Right ventricle myocardium inferior (tissue), 1 donor: ENCODE results near the gene SLC28A1. TPM values are rescaled to one million over a fixed set of nuclear protein-coding genes. Genes with fewer than 3 reads are reported as not detected.
A peak's percentile ranks its signal among the peaks of the same experiment; 100 is the strongest.
"Not testable (repeated sequence)": the region's sequence is repeated elsewhere in the genome, so short reads cannot be mapped to it uniquely, and the experiment has no call there.

Experiments used
- ATAC-seq: fragments of 200-7000 bp; cut with Tn5 transposase; one replicate; pipeline ENCODE4 v1.9.1; 2020; ENCODE audit warnings: mild to moderate bottlenecking, moderate library complexity
- DNase-seq: peaks from one replicate; pipeline ENCODE4 v3.0.0; 2021; ENCODE audit errors: missing footprints
- intact Hi-C: fragments of 100-400 bp; cut with DNase I; formaldehyde crosslinking; loops from one replicate; pipeline ENCODE4 v1.11.0; 2022
- total RNA-seq: library from RNA; stranded (reverse); fragmentation: NEBNext Ultra II Directional; extraction: Animal tissue kit (Norgen Biotek cat#: 25700); gene quantifications from one replicate; pipeline ENCODE4 v1.2.1, GENCODE V29; 2021
- donor health status: DM: no; HTN: yes; CAD: no; lungs with severe emphysema.

The SLC28A1 gene
- total RNA-seq, 1 donor from 2014 or later = 0.24 TPM

- intact Hi-C loops = no loop called here
- DNase-seq = no peak
- ATAC-seq = no peak
These were observed 38.1 kb downstream of the SLC28A1 start for GRCh38 chr15:84922530-84922929.

- intact Hi-C loops = no loop called here
- ATAC-seq (no peak), DNase-seq (no peak)
These were observed 39.7 kb downstream of the SLC28A1 start for GRCh38 chr15:84924077-84924731.

- intact Hi-C loops = loop anchor here (5.0 kb wide), 6 partner anchors 63 to 338 kb away; partner anchors contain the start of genes SEC11A and ZSCAN2
- ATAC-seq, DNase-seq: not testable (repeated sequence)
These were observed 40.5 kb downstream of the SLC28A1 start for GRCh38 chr15:84924821-84925569.

GRCh38 chr15:84925906-84926305, 41.4 kb downstream of the SLC28A1 start:
- DNase-seq (no peak), ATAC-seq (no peak)
- intact Hi-C loops = loop anchor here (2.0 to 5.0 kb wide), 7 partner anchors 64 to 339 kb away; partner anchors contain the start of genes SEC11A, ZNF592 and ZSCAN2

- intact Hi-C loops = loop anchor here (2.0 to 5.0 kb wide), 7 partner anchors 64 to 339 kb away; partner anchors contain the start of genes SEC11A, ZNF592 and ZSCAN2
- ATAC-seq = no peak
- no peak for DNase-seq
These were observed 42.2 kb downstream of the SLC28A1 start for GRCh38 chr15:84926491-84927230.

GRCh38 chr15:84928843-84929168, 44.3 kb downstream of the SLC28A1 start:
- ATAC-seq = no peak
- no peak for DNase-seq
- intact Hi-C loops = loop anchor here (2.0 to 5.0 kb wide), 7 partner anchors 67 to 342 kb away; partner anchors contain the start of genes SEC11A and ZSCAN2

- no peak for DNase-seq
- no peak for ATAC-seq
- intact Hi-C loops = loop anchor here (2.0 to 5.0 kb wide), 7 partner anchors 68 to 343 kb away; partner anchors contain the start of genes SEC11A and ZSCAN2
These were observed 45.5 kb downstream of the SLC28A1 start for GRCh38 chr15:84929795-84930603.

GRCh38 chr15:84934942-84935729, 50.7 kb downstream of the SLC28A1 start:
- intact Hi-C loops = no loop called here
- no peak for ATAC-seq
- no peak for DNase-seq

GRCh38 chr15:84937144-84937543, 52.7 kb downstream of the SLC28A1 start:
- DNase-seq (no peak), ATAC-seq (no peak)
- intact Hi-C loops = no loop called here

- no peak for ATAC-seq
- DNase-seq = no peak
- intact Hi-C loops = no loop called here
These were observed 54.3 kb downstream of the SLC28A1 start for GRCh38 chr15:84938726-84939125.

- intact Hi-C loops = no loop called here
- DNase-seq (no peak), ATAC-seq (no peak)
These were observed 55.9 kb downstream of the SLC28A1 start for GRCh38 chr15:84940399-84940798.

GRCh38 chr15:84942456-84942855, 58.0 kb downstream of the SLC28A1 start:
- intact Hi-C loops = no loop called here
- ATAC-seq = no peak
- no peak for DNase-seq

- ATAC-seq (peak; percentile 60), DNase-seq (no peak)
- intact Hi-C loops = no loop called here
These were observed 59.8 kb downstream of the SLC28A1 start for GRCh38 chr15:84944311-84944710.

GRCh38 chr15:84944861-84945260, 60.4 kb downstream of the SLC28A1 start:
- intact Hi-C loops = no loop called here
- ATAC-seq (no peak), DNase-seq (no peak)

GRCh38 chr15:84946772-84947489, 62.5 kb downstream of the SLC28A1 start:
- intact Hi-C loops = no loop called here
- ATAC-seq (peak; percentile 38), DNase-seq (no peak)

GRCh38 chr15:84947947-84948830, 63.7 kb downstream of the SLC28A1 start:
- intact Hi-C loops = no loop called here
- peak; percentile 73 for ATAC-seq
- no peak for DNase-seq
